WTC11 (cell line): ENCODE data around the gene NIN. TPM values are rescaled to one million over a fixed set of nuclear protein-coding genes. Genes with fewer than 3 reads are reported as not detected.

Experiments
- ATAC-seq: fragments of 200-7000 bp; cut with Tn5 transposase; 2 replicates; pipeline ENCODE4 v1.10.0; 2021; ENCODE audit warnings: mild to moderate bottlenecking, moderate library complexity
- CTCF ChIA-PET: fragments of 300-600 bp; sonication (Branson Sonifier 250); formaldehyde crosslinking; loops from one replicate; lab custom pipeline; 2021; ENCODE audit warnings: antibody characterized with exemption; lab: Charles Lee
- POLR2A ChIA-PET: fragments of 350-600 bp; sonication (Branson Sonifier 250); formaldehyde crosslinking; loops from one replicate; lab custom pipeline; 2021; ENCODE audit warnings: antibody characterized with exemption; lab: Charles Lee
- DNase-seq: peaks from one replicate; pipeline ENCODE4 v3.0.0; 2021; ENCODE audit warnings: low spot score
- H3K27ac Mint-ChIP-seq: 2 replicates; pipeline ENCODE4 v1.8.0; 2021; ENCODE audit warnings: mixed read lengths
- H3K27me3 Mint-ChIP-seq: 2 replicates; pipeline ENCODE4 v1.8.0; 2021; ENCODE audit warnings: low read depth, mild to moderate bottlenecking, moderate library complexity, mixed read lengths
- H3K36me3 Mint-ChIP-seq: 2 replicates; pipeline ENCODE4 v1.8.0; 2021; ENCODE audit warnings: mixed read lengths
- H3K4me1 Mint-ChIP-seq: 2 replicates; pipeline ENCODE4 v1.8.0; 2022; ENCODE audit warnings: mixed read lengths
- H3K4me3 Mint-ChIP-seq: 2 replicates; pipeline ENCODE4 v1.8.0; 2021; ENCODE audit warnings: mild to moderate bottlenecking, moderate library complexity, mixed read lengths
- H3K9me3 Mint-ChIP-seq: 2 replicates; pipeline ENCODE4 v1.8.0; 2021; ENCODE audit warnings: mixed read lengths
- AR ChIP-seq: fragments of 250-450 bp; sonication (Bioruptor Pico); IDR thresholded peaks from 2 replicates; pipeline ENCODE4 v1.9.0; 2021; ENCODE audit warnings: mild to moderate bottlenecking
- CDX4 ChIP-seq: fragments of 250-450 bp; sonication (Bioruptor Pico); IDR thresholded peaks from 2 replicates; pipeline ENCODE4 v1.9.0; 2021; ENCODE audit warnings: moderate library complexity, mild to moderate bottlenecking, inconsistent platforms, borderline replicate concordance
- E2F5 ChIP-seq: sonication (generic); formaldehyde crosslinking; IDR thresholded peaks from 2 replicates; pipeline ENCODE4 v1.8.1; 2022; ENCODE audit warnings: mild to moderate bottlenecking, moderate library complexity, missing genetic modification reagents
- GRHL2 ChIP-seq: fragments of 250-450 bp; sonication (Bioruptor Pico); IDR thresholded peaks from 2 replicates; pipeline ENCODE4 v1.8.0; 2022; ENCODE audit warnings: mild to moderate bottlenecking, moderate library complexity; ENCODE audit not compliant: insufficient replicate concordance, severe bottlenecking
- IRF1 ChIP-seq: sonication (generic); formaldehyde crosslinking; IDR thresholded peaks from 2 replicates; pipeline ENCODE4 v1.8.0; 2023; ENCODE audit warnings: missing genetic modification reagents
- MAX ChIP-seq: sonication (generic); formaldehyde crosslinking; IDR thresholded peaks from 2 replicates; pipeline ENCODE4 v1.8.0; 2022; ENCODE audit warnings: mild to moderate bottlenecking, missing genetic modification reagents
- MXD4 ChIP-seq: fragments of 250-450 bp; sonication (Bioruptor Pico); IDR thresholded peaks from 2 replicates; pipeline ENCODE4 v1.8.0; 2021; ENCODE audit warnings: mild to moderate bottlenecking, moderate library complexity, borderline replicate concordance
- MYBL2 ChIP-seq: sonication (generic); formaldehyde crosslinking; IDR thresholded peaks from 2 replicates; pipeline ENCODE4 v1.8.1; 2023; ENCODE audit warnings: mild to moderate bottlenecking, moderate library complexity, missing genetic modification reagents
- NFYB ChIP-seq: sonication (generic); formaldehyde crosslinking; conservative IDR thresholded peaks from 2 replicates; pipeline ENCODE4 v1.8.0; 2022; ENCODE audit warnings: low read depth, missing genetic modification reagents
- NR3C1 ChIP-seq: sonication (generic); formaldehyde crosslinking; conservative IDR thresholded peaks from 2 replicates; pipeline ENCODE4 v1.8.1; 2023; ENCODE audit warnings: low read depth, mild to moderate bottlenecking, missing genetic modification reagents
- SP1 ChIP-seq: sonication (generic); formaldehyde crosslinking; conservative IDR thresholded peaks from 2 replicates; pipeline ENCODE4 v1.8.1; 2022; ENCODE audit warnings: missing genetic modification reagents
- TEAD1 ChIP-seq: sonication (generic); formaldehyde crosslinking; IDR thresholded peaks from 2 replicates; pipeline ENCODE4 v1.8.0; 2022; ENCODE audit warnings: mild to moderate bottlenecking, missing genetic modification reagents
- TP53 ChIP-seq: sonication (generic); formaldehyde crosslinking; IDR thresholded peaks from 2 replicates; pipeline ENCODE4 v1.8.1; 2023; ENCODE audit warnings: mild to moderate bottlenecking, missing genetic modification reagents
- ZBTB21 ChIP-seq: sonication (generic); formaldehyde crosslinking; IDR thresholded peaks from 2 replicates; pipeline ENCODE4 v1.8.1; 2023; ENCODE audit warnings: mild to moderate bottlenecking, missing genetic modification reagents, borderline replicate concordance
- ZNF232 ChIP-seq: sonication (generic); formaldehyde crosslinking; IDR thresholded peaks from 2 replicates; pipeline ENCODE4 v1.8.0; 2022; ENCODE audit warnings: mild to moderate bottlenecking, missing genetic modification reagents
- ZNF281 ChIP-seq: sonication (generic); formaldehyde crosslinking; IDR thresholded peaks from 2 replicates; pipeline ENCODE4 v1.8.0; 2023; ENCODE audit warnings: mild to moderate bottlenecking, missing genetic modification reagents
- ZNF396 ChIP-seq: fragments of 250-450 bp; sonication (Bioruptor Pico); IDR thresholded peaks from 2 replicates; pipeline ENCODE4 v1.8.0; 2021; ENCODE audit warnings: mild to moderate bottlenecking, moderate library complexity, borderline replicate concordance
- ZNF416 ChIP-seq: fragments of 250-450 bp; sonication (Bioruptor Pico); IDR thresholded peaks from 2 replicates; pipeline ENCODE4 v1.9.0; 2021; ENCODE audit warnings: mild to moderate bottlenecking, inconsistent platforms
- total RNA-seq: library from RNA; stranded (reverse); gene quantifications from 3 replicates; pipeline ENCODE4 v1.2.3, GENCODE V29; 2021

The NIN gene
- total RNA-seq, 1 experiment from 2014 or later, result 23.8 TPM

- no peak for TF ChIP-seq SP1 (CRISPR knock-in tag)
Observed at GRCh38 chr14:50839048-50839447, 8.1 kb upstream of the NIN start (continued).

GRCh38 chr14:50837850-50838470 is 7.0 kb upstream of the NIN start:
- TF ChIP-seq ZNF232 (CRISPR knock-in tag) (no peak), E2F5 (CRISPR knock-in tag) (no peak), TEAD1 (CRISPR knock-in tag) (no peak)
- Mint-ChIP-seq H3K36me3 (no peaks in the 10 kb centered on the region), H3K4me1 (peaks cover 4% of the 10 kb centered on the region), H3K27ac (no peak overlapping the region), H3K27me3 (peaks cover 22% of the 10 kb centered on the region), H3K4me3 (no peak overlapping the region), H3K9me3 (peaks cover 7% of the 10 kb centered on the region)
- CTCF ChIA-PET, result interaction anchor here (2.9 kb wide), 1 partner anchor 22 kb away, joined by 12 read pairs; no protein-coding TSS in a partner anchor
- DNase-seq (no peak), ATAC-seq (no peak)
- POLR2A ChIA-PET, result no interaction called here

GRCh38 chr14:50837271-50837670 is 6.3 kb upstream of the NIN start:
- Mint-ChIP-seq H3K36me3 (no peaks in the 10 kb centered on the region), H3K9me3 (peaks cover 7% of the 10 kb centered on the region), H3K4me3 (no peak overlapping the region), H3K27me3 (peaks cover 28% of the 10 kb centered on the region), H3K27ac (no peak overlapping the region), H3K4me1 (peaks cover 10% of the 10 kb centered on the region)
- ChIA-PET CTCF (no interaction called here), POLR2A (no interaction called here)
- no peak for DNase-seq
- no peak for ATAC-seq
- TF ChIP-seq ZNF281 (CRISPR knock-in tag) (no peak), IRF1 (CRISPR knock-in tag) (no peak), GRHL2 (CRISPR knock-in tag) (no peak), MXD4 (CRISPR knock-in tag) (no peak), NFYB (no peak), ZNF416 (CRISPR knock-in tag) (no peak)

- ATAC-seq, result no peak
- peaks cover 36% of the 10 kb centered on the region for H3K27me3 Mint-ChIP-seq
- no peak for DNase-seq
- H3K4me1 Mint-ChIP-seq, result peaks cover 16% of the 10 kb centered on the region
- peaks cover 7% of the 10 kb centered on the region for H3K9me3 Mint-ChIP-seq
- POLR2A ChIA-PET, result no interaction called here
- H3K36me3 Mint-ChIP-seq, result no peaks in the 10 kb centered on the region
- H3K4me3 Mint-ChIP-seq, result no peak overlapping the region
- H3K27ac Mint-ChIP-seq, result no peak overlapping the region
- no peak for TF ChIP-seq GRHL2 (CRISPR knock-in tag)
- no peak for TF ChIP-seq NR3C1 (CRISPR knock-in tag)
- TF ChIP-seq TP53 (CRISPR knock-in tag), result no peak
- TF ChIP-seq SP1 (CRISPR knock-in tag), result no peak
- TF ChIP-seq MYBL2 (CRISPR knock-in tag), result no peak
- TF ChIP-seq ZNF396 (CRISPR knock-in tag), result no peak
- TF ChIP-seq AR (CRISPR knock-in tag), result no peak
- no peak for TF ChIP-seq MAX
- TF ChIP-seq ZBTB21 (CRISPR knock-in tag), result no peak
- TF ChIP-seq CDX4 (CRISPR knock-in tag), result no peak
- CTCF ChIA-PET, result no interaction called here
Observed at GRCh38 chr14:50836515-50836914, 5.6 kb upstream of the NIN start.
